T-cell (primary cell): ENCODE results near the gene CACNA1G. TPM values are rescaled to one million over a fixed set of nuclear protein-coding genes. Genes with fewer than 3 reads are reported as not detected.

ENCODE experiments used
- ATAC-seq, 4 experiments: fragments of 200-7000 bp in 3 of 4; fragments of 150-1000 bp in 1 of 4; cut with Tn5 transposase; replicated peaks in 1 of 4; 1 replicate in 3 of 4; 2 replicates in 1 of 4; pipeline ENCODE4 v1.10.0; 2021; ENCODE audit warnings: moderate library complexity in 3 of 4, mild to moderate bottlenecking in 2 of 4, moderate number of reproducible peaks in 1 of 4
- CTCF ChIA-PET, 2 donors: fragments of 300-600 bp; sonication (Branson Sonifier 250); formaldehyde crosslinking; loops; one replicate each; lab custom pipeline; 2022; ENCODE audit warnings: antibody characterized with exemption in 2 of 2; lab: Charles Lee
- POLR2A ChIA-PET, 2 donors: fragments of 300-600 bp; sonication (Branson Sonifier 250); formaldehyde crosslinking; loops; one replicate each; lab custom pipeline; 2022; ENCODE audit warnings: antibody characterized with exemption in 2 of 2; lab: Charles Lee
- DNase-seq, 35 experiments: peaks; one replicate each; pipeline versions ENCODE4 v3.0.0 to v3.0.0-alpha.2; 2013 to 2023
- H3K27ac ChIP-seq: one replicate; pipeline ENCODE4 v1.5.1; 2013; ENCODE audit warnings: low read length
- H3K27me3 ChIP-seq, 2 experiments: replicated peaks in 1 of 2; 1 replicate in 1 of 2; 2 replicates in 1 of 2; pipeline versions ENCODE4 v1.6.1 to v1.7.0; 2013; ENCODE audit warnings: low read length in 1 of 2, mixed read lengths in 1 of 2; ENCODE audit not compliant: control insufficient read depth in 2 of 2, insufficient read depth in 2 of 2; ENCODE audit errors: extremely low read depth in 1 of 2
- H3K36me3 ChIP-seq, 2 donors: 1 replicate in 1 of 2; 2 replicates in 1 of 2; pipeline versions ENCODE4 v1.6.1 to v1.7.0; 2013; ENCODE audit warnings: low read length in 1 of 2; ENCODE audit not compliant: control insufficient read depth in 2 of 2, insufficient read depth in 1 of 2; ENCODE audit errors: extremely low read depth in 1 of 2
- H3K4me1 ChIP-seq, 2 experiments: 1 replicate in 1 of 2; 2 replicates in 1 of 2; pipeline versions ENCODE4 v1.6.1 to v1.7.0; 2013; ENCODE audit warnings: low read length in 2 of 2, mixed read lengths in 1 of 2; ENCODE audit not compliant: insufficient read depth in 2 of 2, control insufficient read depth in 1 of 2; ENCODE audit errors: extremely low read depth in 1 of 2
- H3K4me3 ChIP-seq, 2 donors: 1 replicate in 1 of 2; 2 replicates in 1 of 2; pipeline versions ENCODE4 v1.5.1 to v1.7.0; 2013; ENCODE audit warnings: mild to moderate bottlenecking in 2 of 2, low read length in 1 of 2, moderate library complexity in 1 of 2; ENCODE audit not compliant: control insufficient read depth in 1 of 2; ENCODE audit errors: extremely low read depth in 1 of 2
- H3K9me3 ChIP-seq: 2 replicates; pipeline ENCODE4 v1.7.0; 2013
- H3K27ac Mint-ChIP-seq, 2 donors: one replicate each; pipeline ENCODE4 v1.8.0; 2020 to 2021; ENCODE audit warnings: mild to moderate bottlenecking in 2 of 2, mixed read lengths in 2 of 2
- H3K27me3 Mint-ChIP-seq, 2 donors: one replicate each; pipeline ENCODE4 v1.8.0; 2021 to 2022; ENCODE audit warnings: mixed read lengths in 2 of 2
- H3K36me3 Mint-ChIP-seq: one replicate; pipeline ENCODE4 v1.8.0; 2021; ENCODE audit warnings: mixed read lengths
- H3K4me1 Mint-ChIP-seq, 3 donors: one replicate each; pipeline ENCODE4 v1.8.0; 2020 to 2022; ENCODE audit warnings: mixed read lengths in 3 of 3, mild to moderate bottlenecking in 1 of 3
- H3K4me3 Mint-ChIP-seq, 3 donors: one replicate each; pipeline ENCODE4 v1.8.0; 2020 to 2022; ENCODE audit warnings: mild to moderate bottlenecking in 3 of 3, mixed read lengths in 3 of 3, moderate library complexity in 3 of 3
- H3K9me3 Mint-ChIP-seq, 3 donors: one replicate each; pipeline ENCODE4 v1.8.0; 2020 to 2022; ENCODE audit warnings: mixed read lengths in 3 of 3
- whole genome bisulfite sequencing: methylation state at CpG from one replicate; pipeline ENCODE4 v1.1.5; 2013; ENCODE audit warnings: missing lambda C conversion rate; ENCODE audit not compliant: insufficient coverage; 5-methylcytosine and 5-hydroxymethylcytosine counted together
- total RNA-seq, 35 experiments: library from RNA in 6 of 35; stranded (reverse) in 6 of 35; fragments of 120-200 nt in 1 of 35; gene quantifications; one replicate each; pipeline versions ENCODE4 v1.2.1 to v1.2.4 and lab custom pipeline; 2013 to 2026

Gene CACNA1G
- total RNA-seq, 5 donors from 2014 or later (not counting 1 experiment from before 2014, with no cell fraction given) = not detected

GRCh38 chr17:50536683-50537646 is 23.6 kb upstream of the CACNA1G start:
- H3K9me3 ChIP-seq = no peaks in the 10 kb centered on the region
- CTCF ChIA-PET = interaction anchor here in 1 of 2 donors (0.7 kb wide), 1 partner anchor 107 kb away, joined by 3 read pairs; no protein-coding TSS in a partner anchor
- WGBS = 95% methylated on average over 37 of the region's 45 CpGs
- no peak for DNase-seq
- peaks cover 2 to 32% of the 10 kb centered on the region in 2 experiments for H3K4me1 ChIP-seq
- Mint-ChIP-seq H3K27me3 (peaks cover 15 to 34% of the 10 kb centered on the region in 2 donors), H3K4me1 (peaks cover 18 to 23% (median 20%) of the 10 kb centered on the region in 3 donors), H3K36me3 (no peaks in the 10 kb centered on the region), H3K27ac (no peak overlapping the region), H3K9me3 (no peaks in the 10 kb centered on the region), H3K4me3 (no peak overlapping the region)
- H3K4me3 ChIP-seq = no peak overlapping the region
- H3K27me3 ChIP-seq = peaks cover under 1 to 58% of the 10 kb centered on the region in 2 experiments
- ATAC-seq = no peak
- no peaks in the 10 kb centered on the region for H3K36me3 ChIP-seq
- H3K27ac ChIP-seq = no peak overlapping the region
- POLR2A ChIA-PET = no interaction called here

DNA sequence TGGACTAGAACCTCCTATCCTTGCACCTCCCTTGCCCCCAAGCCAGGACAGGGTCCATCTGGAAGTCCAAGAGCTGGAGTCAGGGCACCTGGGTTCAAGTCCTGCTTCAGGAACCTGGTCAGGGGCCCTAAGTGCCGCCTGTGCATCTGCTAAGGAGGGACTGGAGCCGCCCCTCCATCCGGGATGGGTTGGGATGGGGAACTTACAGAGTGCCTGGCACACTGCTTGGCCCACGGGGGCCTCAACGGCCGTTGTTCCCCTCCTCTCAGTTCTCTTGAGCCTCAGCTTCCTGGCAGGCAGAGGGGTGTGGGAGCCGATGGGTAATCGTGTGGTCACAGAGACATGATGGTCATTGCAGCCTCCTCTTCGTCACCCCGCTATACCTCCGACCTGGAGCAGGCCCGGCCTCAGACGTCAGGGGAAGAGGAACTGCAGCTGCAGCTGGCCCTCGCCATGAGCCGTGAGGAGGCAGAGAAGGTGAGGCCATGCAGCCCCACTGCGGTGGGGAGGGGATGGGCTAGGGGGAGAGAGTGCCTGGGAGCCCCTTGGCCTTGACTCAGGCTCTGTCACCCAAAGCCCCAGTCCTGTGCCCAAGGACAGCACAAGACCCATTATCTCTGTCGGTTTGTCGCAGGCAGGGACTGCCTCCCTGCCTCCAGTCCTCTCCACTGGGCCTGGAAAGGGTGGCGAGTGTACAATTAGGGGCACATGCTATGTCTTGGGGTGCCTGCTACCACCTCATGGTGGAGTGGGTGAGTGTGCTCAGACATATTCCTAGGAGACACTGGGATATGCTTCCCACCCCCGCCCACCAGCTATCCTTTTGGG is 22.6 kb upstream of the CACNA1G start:
- no peak for ATAC-seq

DNA sequence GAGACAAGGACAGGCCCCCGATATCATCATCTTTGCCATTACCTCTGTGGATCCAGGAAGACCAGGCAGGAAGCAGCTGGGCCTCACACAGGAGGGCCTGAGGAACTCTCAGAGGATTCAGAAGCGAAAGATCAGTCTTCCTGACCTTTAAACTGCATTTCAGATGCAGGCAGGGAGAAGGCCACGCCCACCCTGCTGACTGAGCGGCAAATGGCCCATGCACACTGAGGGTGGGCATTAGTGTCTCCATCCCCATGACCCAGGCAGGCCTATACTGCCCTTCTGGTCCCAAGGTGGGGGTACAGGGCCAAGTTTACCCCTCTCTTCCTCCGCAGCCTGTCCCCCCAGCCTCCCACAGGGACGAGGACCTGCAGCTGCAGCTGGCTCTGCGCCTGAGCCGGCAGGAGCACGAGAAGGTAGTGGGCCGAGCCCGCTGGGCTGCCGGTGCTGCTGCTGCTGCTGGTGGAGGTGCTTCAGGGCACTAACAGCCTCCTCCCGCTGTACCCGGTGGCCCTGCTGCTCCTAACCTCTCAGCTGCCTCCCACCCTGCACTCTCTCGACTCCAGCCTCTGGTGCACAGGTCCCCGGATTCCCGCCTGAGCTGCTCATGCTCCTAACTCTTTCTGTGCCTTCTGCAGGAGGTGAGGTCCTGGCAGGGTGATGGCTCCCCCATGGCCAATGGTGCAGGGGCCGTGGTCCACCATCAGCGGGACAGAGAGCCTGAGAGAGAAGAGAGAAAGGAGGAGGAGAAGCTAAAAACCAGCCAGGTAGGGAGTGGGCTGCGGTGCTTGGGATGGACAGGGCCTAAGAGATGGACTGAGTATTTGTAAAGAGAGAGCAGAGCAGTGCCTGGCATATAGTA is 21.7 kb upstream of the CACNA1G start:
- H3K9me3 Mint-ChIP-seq = no peaks in the 10 kb centered on the region
- no peak overlapping the region for H3K27ac Mint-ChIP-seq
- peaks cover 0 to 24% of the 10 kb centered on the region in 2 experiments for H3K4me1 ChIP-seq
- H3K27me3 Mint-ChIP-seq = peaks cover 7 to 19% of the 10 kb centered on the region in 2 donors
- H3K27me3 ChIP-seq = peaks cover 0 to 50% of the 10 kb centered on the region in 2 experiments
- 80% methylated on average over 17 of the region's 20 CpGs for WGBS
- POLR2A ChIA-PET = no interaction called here
- H3K4me3 Mint-ChIP-seq = no peak overlapping the region
- peaks cover 13 to 18% (median 15%) of the 10 kb centered on the region in 3 donors for H3K4me1 Mint-ChIP-seq
- no peak overlapping the region for H3K27ac ChIP-seq
- H3K9me3 ChIP-seq = no peaks in the 10 kb centered on the region
- H3K4me3 ChIP-seq = no peak overlapping the region
- H3K36me3 ChIP-seq = no peaks in the 10 kb centered on the region
- CTCF ChIA-PET = no interaction called here
- DNase-seq = no peak
- H3K36me3 Mint-ChIP-seq = no peaks in the 10 kb centered on the region
- no peak for ATAC-seq

More for the DNA sequence above, 22.6 kb upstream of the CACNA1G start:
- Mint-ChIP-seq H3K27ac (no peak overlapping the region), H3K9me3 (no peaks in the 10 kb centered on the region), H3K4me3 (no peak overlapping the region), H3K4me1 (peaks cover 21 to 24% (median 24%) of the 10 kb centered on the region in 3 donors), H3K36me3 (no peaks in the 10 kb centered on the region), H3K27me3 (peaks cover 13 to 25% of the 10 kb centered on the region in 2 donors)
- no peaks in the 10 kb centered on the region for H3K36me3 ChIP-seq
- no peak overlapping the region for H3K27ac ChIP-seq
- ChIA-PET POLR2A (no interaction called here), CTCF (no interaction called here)
- H3K27me3 ChIP-seq = peaks cover 0 to 53% of the 10 kb centered on the region in 2 experiments
- H3K9me3 ChIP-seq = no peaks in the 10 kb centered on the region
- H3K4me3 ChIP-seq = no peak overlapping the region
- 79% methylated on average over 14 of the region's 20 CpGs for WGBS
- no peak for DNase-seq
- H3K4me1 ChIP-seq = peaks cover 0 to 31% of the 10 kb centered on the region in 2 experiments

DNA sequence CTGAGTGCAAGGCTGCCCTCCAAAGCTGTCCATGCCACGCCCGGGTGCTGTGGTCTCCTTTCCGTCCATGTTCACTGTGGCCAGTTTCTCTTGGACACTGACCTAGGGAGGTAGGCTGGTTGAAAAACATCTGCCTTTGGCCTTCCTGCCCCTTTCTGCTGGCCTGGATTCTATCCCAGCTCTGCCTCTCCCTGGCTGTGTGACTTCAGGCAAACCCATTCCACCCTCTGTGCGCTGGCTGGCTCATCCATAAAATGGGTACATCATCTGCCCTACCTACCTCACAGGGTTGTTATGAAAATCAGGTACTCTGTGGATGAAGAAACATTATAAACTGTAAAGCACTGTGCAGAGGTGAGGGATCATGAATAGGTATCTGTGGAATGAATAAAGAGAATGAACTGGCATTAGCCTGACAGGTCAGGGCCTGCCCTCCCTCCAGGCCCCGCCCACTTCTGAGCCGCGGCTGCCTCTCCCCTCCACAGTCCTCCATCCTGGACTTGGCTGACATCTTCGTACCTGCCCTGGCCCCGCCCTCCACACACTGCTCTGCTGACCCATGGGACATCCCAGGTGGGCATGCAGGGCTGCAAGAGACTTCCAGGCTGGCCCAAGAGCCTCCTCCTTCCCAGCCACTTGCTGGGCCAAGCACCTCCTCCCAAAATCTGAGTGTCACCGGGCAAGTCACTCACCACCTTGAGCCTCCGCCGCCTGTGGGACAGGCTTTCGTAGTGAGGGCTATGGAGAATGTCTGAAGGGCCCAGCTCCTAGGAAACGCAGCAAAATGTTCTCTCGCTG is 20.6 kb upstream of the CACNA1G start:
- H3K27ac Mint-ChIP-seq = no peak overlapping the region
- H3K4me3 Mint-ChIP-seq = no peak overlapping the region
- H3K36me3 Mint-ChIP-seq = no peaks in the 10 kb centered on the region

GRCh38 chr17:50540560-50541401 is 19.7 kb upstream of the CACNA1G start:
- H3K4me1 ChIP-seq = peaks cover 0 to 18% of the 10 kb centered on the region in 2 experiments
- peak overlapping the region; percentile 81 to 84 (median 81) for H3K4me3 Mint-ChIP-seq
- 96% methylated on average over 7 of the region's 11 CpGs for WGBS
- peaks cover 0 to 45% of the 10 kb centered on the region in 2 experiments for H3K27me3 ChIP-seq
- ChIA-PET POLR2A (no interaction called here), CTCF (interaction anchor here in 1 of 2 donors (0.6 kb wide), 1 partner anchor 83 kb away, joined by 4 read pairs; no protein-coding TSS in a partner anchor)
- DNase-seq = no peak
- ATAC-seq = no peak
- peaks cover 12 to 23% (median 15%) of the 10 kb centered on the region in 3 donors for H3K4me1 Mint-ChIP-seq
- H3K4me3 ChIP-seq = no peak overlapping the region
- no peaks in the 10 kb centered on the region for H3K9me3 ChIP-seq
- no peak overlapping the region for H3K27ac Mint-ChIP-seq
- no peaks in the 10 kb centered on the region for H3K36me3 ChIP-seq
- H3K27ac ChIP-seq = no peak overlapping the region
- H3K27me3 Mint-ChIP-seq = peaks cover 7 to 14% of the 10 kb centered on the region in 2 donors
- no peaks in the 10 kb centered on the region for H3K36me3 Mint-ChIP-seq
- H3K9me3 Mint-ChIP-seq = no peaks in the 10 kb centered on the region

More for the DNA sequence above, 20.6 kb upstream of the CACNA1G start:
- H3K4me3 ChIP-seq = no peak overlapping the region
- no peak for DNase-seq
- no peaks in the 10 kb centered on the region for H3K36me3 ChIP-seq
- peaks cover 7 to 20% of the 10 kb centered on the region in 2 donors for H3K27me3 Mint-ChIP-seq
- 96% methylated on average over 7 of the region's 15 CpGs for WGBS
- no peaks in the 10 kb centered on the region for H3K9me3 ChIP-seq
- ATAC-seq = no peak
- ChIA-PET CTCF (interaction anchor here in 1 of 2 donors (0.5 kb wide), 1 partner anchor 208 kb away, joined by 5 read pairs; no protein-coding TSS in a partner anchor), POLR2A (no interaction called here)
- no peak overlapping the region for H3K27ac ChIP-seq
- H3K4me1 ChIP-seq = peaks cover 0 to 18% of the 10 kb centered on the region in 2 experiments
- peaks cover 0 to 48% of the 10 kb centered on the region in 2 experiments for H3K27me3 ChIP-seq
- H3K4me1 Mint-ChIP-seq = peaks cover 12 to 23% (median 15%) of the 10 kb centered on the region in 3 donors
- no peaks in the 10 kb centered on the region for H3K9me3 Mint-ChIP-seq
